HG02759 (cell line): ENCODE results near the gene LMBRD1.
A peak's percentile ranks its signal among the peaks of the same experiment; 100 is the strongest.
"Not testable (repeated sequence)": the region's sequence is repeated elsewhere in the genome, so short reads cannot be mapped to it uniquely, and the experiment has no call there.

Experiments
- ATAC-seq: cut with Tn5 transposase; IDR thresholded peaks from one replicate; pipeline ENCODE4 v1.9.1; 2021; ENCODE audit warnings: mild to moderate bottlenecking, moderate library complexity; ENCODE audit not compliant: unreplicated experiment

Gene LMBRD1

DNA sequence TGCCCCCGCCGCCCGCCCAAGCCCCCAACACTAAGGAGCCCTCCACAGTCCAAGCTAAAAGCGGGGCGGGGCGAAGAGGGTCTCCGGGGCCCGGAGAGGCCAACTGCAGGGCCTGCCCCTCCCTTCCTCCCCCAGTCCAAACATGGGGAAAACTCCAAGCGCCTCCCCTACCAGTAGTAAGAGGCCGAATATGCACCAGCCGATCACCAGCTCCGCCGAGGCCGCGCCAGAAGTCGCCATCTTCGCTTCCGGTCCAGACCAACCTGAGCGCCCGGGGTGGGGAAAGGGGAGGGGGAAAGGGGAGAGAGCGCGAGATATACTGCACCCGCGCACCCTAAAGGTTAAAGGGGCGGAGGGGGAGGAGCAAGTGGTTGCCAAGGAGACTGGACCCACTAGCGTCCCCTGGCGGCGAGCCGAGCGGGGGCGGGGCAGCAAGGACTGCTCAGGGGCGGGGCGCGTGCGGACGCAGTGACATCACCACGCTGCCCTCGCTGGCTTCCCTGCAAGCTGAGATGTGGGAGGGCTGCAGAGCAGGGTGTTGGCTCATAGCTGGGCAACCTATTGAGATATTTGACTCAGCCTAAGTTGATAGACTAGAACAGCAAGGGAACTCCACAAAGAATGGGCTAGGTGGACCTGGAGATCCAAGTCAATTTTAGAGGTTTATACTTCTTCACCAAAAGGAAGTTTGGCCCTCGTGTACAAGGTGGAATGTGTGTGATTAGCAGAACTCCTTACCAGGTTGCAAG, at the start of gene LMBRD1:
TSS of gene LMBRD1 (minus strand) at position 369 of the 749 bp plus-strand sequence. CDS start at position 240, 129 bp downstream.
- peak; percentile 94 for ATAC-seq

DNA sequence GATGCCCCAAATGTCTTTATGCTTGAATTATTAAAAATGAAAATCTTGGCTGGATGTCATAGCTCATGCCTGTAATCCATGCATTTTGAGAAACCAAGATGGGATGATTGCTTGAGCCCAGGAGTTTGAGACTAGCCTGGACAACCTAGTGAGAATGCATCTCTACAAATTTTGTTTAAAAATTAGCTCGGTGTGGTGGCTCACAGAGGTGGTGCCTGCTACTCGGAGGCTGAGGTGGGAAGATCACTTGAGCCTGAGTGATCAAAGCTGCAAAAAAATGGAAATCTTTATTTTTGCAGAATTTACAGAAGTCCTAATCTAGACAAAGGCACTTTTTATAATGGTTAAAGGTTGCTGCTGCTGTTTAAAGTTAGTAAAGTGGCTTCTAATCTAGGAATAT, 49.5 kb upstream of the LMBRD1 start:
- ATAC-seq = no peak

DNA sequence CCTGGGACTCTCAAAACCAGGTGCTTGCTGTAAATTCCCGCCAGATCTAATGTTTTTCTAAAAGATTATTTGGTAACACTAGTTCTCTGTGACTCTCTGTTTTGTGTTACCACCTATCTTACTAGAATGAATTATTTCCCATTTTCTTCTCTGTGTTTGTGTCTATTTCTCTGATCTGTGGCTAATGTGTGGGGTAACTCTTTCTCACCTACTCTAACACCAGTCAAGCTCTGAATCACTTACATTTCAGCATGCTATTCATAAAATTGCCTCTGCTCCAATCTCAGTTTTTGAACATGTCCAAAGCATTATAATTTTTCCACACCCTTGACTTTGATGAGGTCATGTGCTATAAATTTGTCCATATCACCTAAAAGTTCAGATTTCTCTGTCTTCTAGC, 46.4 kb upstream of the LMBRD1 start:
- no peak for ATAC-seq

- no peak for ATAC-seq
Measured at GRCh38 chr6:69841862-69842261, 45.1 kb upstream of the LMBRD1 start.

GRCh38 chr6:69835414-69836179, 38.8 kb upstream of the LMBRD1 start:
- ATAC-seq = peak; percentile 83

DNA sequence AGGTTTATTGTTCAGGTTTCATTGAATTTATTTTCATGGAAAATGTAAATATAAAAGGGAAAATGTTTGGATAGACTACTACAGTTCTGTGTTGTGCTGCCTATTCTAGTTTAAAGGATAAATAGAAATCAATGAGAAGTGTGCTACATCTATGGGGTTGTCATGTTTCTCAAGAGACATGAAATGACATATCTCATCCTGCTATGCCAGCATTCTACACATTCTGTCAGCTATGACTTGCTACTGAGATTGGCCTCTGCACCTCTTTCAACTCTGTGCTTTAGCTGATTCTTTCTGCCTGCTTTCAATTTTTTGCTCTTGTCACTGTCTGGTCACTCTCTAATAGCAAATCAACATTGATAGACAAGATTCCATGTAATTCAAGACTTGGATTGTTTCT, 35.7 kb upstream of the LMBRD1 start:
- no peak for ATAC-seq

DNA sequence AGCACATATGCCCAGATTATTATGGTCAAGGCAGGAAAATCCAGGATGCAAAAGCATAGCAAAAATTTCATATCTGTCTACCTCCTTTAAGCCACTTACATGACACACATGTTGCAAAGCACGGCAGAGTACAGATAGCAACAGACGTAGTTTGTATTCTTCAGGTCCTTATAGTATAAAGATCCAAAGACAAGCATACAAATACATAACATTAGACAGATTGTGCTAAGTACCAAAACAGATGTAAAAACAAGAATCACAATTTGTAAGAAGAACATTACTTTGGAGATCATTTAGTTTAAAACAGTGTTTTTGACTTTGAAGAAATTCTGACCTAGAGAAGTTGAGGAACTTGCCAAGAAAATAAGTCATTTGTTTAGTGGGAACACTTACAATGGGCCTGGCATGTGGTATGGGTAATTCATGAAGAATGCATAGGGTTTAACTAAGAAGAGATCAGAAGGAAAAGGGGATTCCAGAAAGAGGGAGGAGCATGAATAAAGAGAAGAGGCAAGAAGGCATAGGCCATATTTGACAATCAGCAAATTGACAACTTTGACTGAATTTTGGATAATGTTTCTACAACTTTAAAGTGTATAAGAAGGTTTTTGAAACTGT, 30.6 kb upstream of the LMBRD1 start:
- no peak for ATAC-seq

GRCh38 chr6:69825904-69826303, 29.1 kb upstream of the LMBRD1 start:
- no peak for ATAC-seq

- not testable (repeated sequence) for ATAC-seq
Measured at GRCh38 chr6:69824355-69824754, 27.5 kb upstream of the LMBRD1 start.

DNA sequence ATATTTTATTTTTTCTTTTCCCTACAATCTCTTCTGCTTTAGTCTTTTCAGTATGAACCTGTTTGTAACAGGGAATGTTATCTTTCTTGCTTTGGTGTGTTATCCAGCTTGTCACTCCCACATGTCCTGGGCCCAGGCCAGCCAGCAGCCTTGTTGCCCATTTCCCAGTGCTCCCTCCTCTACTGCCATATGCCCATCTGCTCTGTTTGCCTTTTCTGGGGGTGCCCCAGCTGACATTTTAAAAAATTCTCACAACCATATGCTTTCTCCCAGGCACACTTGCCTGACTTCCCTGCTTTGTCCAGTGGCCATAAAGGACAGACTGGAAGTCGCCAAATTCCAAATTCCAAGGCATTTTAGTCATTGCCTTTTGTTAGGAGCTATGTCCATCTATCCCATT, 23.6 kb upstream of the LMBRD1 start:
- ATAC-seq = no peak

DNA sequence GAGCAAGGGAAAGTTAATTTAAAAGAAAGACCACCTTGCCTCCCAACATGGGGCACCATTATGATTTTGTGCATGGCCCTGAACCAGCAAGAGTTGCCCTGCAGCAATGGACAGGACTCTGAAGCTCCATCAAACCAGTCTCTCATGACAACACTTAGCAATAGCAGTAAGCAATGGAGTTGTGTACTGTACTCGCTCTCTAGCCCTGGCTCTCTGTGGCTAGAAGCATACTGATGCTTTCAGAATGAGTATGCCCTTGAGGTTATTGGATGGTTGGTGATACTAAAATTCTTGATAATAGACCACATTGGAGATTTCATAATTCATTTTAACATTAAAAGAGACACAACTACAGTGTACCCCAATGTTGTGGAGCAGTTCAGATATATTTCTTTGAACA, 23.2 kb upstream of the LMBRD1 start:
- no peak for ATAC-seq

- ATAC-seq = no peak
Measured at GRCh38 chr6:69819138-69819537, 22.3 kb upstream of the LMBRD1 start.

DNA sequence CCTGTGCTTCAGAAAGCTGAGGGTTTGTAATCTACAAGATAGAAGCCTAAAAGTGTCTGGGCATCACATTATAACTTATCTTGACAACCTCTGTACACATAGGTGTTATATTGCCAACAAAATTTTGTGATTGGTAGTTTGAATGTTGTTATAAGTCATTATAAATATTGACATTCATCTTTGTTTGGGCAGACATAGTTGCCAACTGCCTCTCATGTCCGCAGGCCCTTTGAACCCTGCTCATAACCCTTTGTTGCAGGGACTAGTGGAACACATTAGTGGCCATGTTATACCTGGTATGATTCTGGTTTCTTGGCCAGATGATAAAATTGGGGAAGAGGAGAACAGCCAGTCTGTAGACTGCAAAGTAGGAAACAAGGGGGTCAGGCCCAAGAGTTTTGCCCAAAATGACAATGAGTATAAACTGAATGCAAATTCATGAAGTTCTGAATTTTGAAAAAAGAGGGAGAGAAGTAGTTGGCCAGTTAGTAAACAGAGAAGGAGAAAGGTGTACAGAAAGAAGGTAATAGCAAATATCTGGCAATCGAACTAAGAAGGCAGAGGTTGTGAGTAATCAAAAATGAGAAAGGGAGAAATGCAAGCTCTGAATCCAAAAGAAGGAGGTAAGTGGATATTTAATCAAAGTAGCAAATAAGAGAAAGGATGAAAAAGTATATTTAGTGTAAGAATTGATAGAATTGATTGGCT, 21.6 kb upstream of the LMBRD1 start:
- ATAC-seq = no peak

DNA sequence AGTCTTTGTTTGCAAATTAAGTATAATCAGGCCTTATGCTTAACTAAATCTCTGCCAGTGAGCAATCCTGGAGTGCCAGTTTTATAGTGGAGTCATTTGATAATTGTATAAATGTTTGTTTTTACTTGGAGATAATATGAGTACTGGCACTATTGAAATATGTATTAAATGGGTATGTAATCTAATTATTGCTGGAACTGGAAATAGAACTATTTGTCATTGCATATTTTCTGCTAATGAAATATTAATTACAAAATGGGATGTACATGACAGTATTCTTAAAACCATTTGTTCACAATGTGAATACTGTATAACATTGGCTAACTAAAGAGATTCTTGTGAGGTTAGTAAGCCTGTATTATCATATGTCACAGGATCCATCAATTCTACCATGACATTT, 20.5 kb upstream of the LMBRD1 start:
- ATAC-seq = no peak

DNA sequence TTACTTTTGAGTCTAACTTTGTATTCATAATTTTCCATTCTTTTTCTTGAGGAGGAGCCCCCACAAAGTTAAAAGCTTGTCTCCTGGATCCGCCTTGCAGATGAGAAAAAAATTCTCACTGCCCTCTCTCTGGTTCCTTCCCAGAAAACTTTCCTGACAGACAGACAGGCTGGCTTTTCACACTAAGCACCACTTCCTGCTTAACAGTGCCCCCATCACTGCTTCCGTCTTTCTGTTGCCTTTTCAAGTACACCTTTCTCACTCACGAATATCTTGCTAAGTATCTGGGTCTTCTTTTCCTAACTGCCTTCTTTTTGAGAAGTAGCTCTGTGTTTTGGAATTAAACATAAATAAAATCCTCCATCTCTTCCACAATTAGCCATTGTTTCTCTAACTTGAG, 19.8 kb upstream of the LMBRD1 start:
- no peak for ATAC-seq

GRCh38 chr6:69816026-69816425, 19.2 kb upstream of the LMBRD1 start:
- ATAC-seq = peak; percentile 74

GRCh38 chr6:69813508-69813907, 16.7 kb upstream of the LMBRD1 start:
- ATAC-seq = peak; percentile 47

DNA sequence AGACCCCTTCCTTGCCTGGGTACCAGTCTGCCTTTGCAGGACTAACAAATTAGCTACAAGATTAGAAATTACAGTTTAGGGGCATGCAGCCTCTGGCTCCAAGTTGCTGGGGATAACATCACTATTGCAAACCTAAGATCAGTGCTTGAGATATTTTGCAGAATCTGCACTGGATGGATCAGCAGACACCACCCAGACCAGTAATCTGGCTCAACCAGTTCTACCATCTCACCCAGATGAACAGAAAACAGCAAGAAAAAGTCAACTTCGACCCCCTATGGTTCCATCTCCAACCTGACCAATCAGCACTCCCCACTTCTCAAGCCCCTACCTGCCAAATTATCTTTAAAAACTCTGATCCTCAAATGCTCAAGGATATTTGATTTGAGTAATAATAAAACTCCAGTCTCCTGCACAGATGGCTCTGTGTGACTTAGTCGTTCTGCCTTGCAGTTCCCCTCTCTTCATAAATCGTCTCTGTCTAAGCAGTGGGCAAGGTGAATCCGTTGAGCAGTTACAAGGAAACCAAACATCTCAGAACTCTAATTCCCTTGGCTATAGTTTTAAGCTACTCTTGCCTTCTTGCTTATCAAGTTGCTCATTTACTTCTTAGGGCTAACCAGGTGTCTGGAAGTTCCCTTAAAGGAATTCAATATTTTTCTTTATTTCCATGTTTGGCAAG, 16.1 kb upstream of the LMBRD1 start:
- ATAC-seq = no peak

DNA sequence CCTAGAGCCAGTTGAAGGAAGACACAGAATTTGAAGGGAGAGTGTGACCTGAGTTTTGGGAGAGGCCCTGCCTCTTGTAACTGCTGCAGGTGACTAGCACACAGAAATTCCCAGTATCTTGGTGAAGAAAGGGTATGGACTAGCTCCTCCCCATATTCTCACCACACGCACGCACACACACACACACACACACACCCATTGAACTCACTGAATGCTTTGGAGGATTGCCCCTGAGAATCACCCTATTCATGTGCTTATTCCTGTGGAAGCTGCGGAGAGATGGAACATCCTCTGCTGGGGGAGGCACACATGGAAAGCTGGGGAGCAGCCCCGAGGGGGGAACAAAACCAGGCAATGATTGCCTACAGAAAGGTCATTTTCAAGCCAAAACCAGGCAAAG, 6.2 kb upstream of the LMBRD1 start:
- ATAC-seq = no peak

DNA sequence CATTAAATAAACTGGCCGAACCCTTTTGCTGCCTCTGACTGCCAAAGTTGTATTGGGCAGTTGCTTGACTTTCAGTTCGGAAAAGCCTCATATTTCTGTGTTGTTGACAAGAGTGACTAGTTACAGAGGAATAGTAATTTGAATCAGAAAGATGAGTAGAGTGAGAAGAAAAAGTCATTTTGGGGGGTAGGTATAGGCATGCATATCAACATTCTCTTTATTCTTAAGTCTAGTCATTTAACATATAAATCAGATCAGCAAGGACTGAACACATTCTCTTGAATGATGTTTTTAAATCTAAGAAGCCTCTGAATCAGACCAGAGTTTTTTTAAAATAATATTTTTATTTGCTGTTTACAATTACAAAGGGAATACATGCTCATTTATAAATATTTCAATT, 4.9 kb upstream of the LMBRD1 start:
- ATAC-seq = no peak

DNA sequence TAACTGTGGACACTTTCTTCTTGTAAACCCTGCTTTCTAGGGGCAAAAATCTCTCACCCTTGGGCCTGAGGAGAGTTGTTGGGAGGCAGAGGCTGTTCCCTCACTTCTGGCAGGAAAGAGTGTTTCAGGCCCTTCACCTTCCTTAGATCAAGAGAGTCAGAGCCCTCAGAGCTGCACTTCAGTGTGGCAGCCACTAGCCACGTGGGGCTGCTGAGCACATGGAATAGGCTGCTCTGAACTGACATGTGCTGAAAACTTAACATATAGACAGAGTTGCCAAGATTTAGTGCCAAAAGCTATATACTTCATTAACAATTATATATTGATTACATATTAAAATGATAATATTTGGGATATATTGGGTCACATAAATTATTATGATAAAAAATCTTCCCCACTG, 4.4 kb upstream of the LMBRD1 start:
- no peak for ATAC-seq
